ENCODE results near the gene SH3BGRL2. TPM values are rescaled to one million over a fixed set of nuclear protein-coding genes. Genes with fewer than 3 reads are reported as not detected.

Gene SH3BGRL2
- total and polyA plus RNA-seq, 2 of the 8 experiments (the other 6 are each of a cell fraction or from before 2014, with no cell fraction given): 6.0 to 20.3 TPM

GRCh38 chr6:79621579-79621978 lies 9.6 kb upstream of the SH3BGRL2 start (continued):
- no peak for TF ChIP-seq CTCF (IDR thresholded peaks at IDR 0.05; ENCODE audit: control extremely low read depth in 1 of 3, insufficient read depth in 1 of 3, low read depth in 1 of 3, low read length in 3 of 3)
- no peak for TF ChIP-seq GABPA (IDR thresholded peaks at IDR 0.05; ENCODE audit: borderline replicate concordance, insufficient read depth, low read length)
- no peak for TF ChIP-seq CHD1 (IDR thresholded peaks at IDR 0.05; ENCODE audit: low read depth, low read length)
- TF ChIP-seq ATF3 (IDR thresholded peaks at IDR 0.05; ENCODE audit: insufficient read depth, low read depth, low read length): no peak
- TF ChIP-seq POLR2A (IDR thresholded peaks at IDR 0.05; ENCODE audit: control extremely low read depth in 1 of 2, low read depth in 2 of 2, low read length in 2 of 2): no peak
- TF ChIP-seq EZH2 (IDR thresholded peaks at IDR 0.05; ENCODE audit: low read depth, low read length, severe bottlenecking): no peak
- no peak for TF ChIP-seq RNF2 (IDR thresholded peaks at IDR 0.05; ENCODE audit: borderline replicate concordance, low read depth, low read length, missing control alignments, poor library complexity, severe bottlenecking)

Measured in H1 (cell line).